ENCODE results near the gene LUZP1. TPM values are rescaled to one million over a fixed set of nuclear protein-coding genes. Genes with fewer than 3 reads are reported as not detected.

LUZP1 gene
- total and polyA plus RNA-seq, 4 donors, result 5.9 to 42.1 (median 23.7) TPM

GRCh38 chr1:23062271-23062670 is 106.4 kb downstream of the LUZP1 start:
- H3K27me3 ChIP-seq (ENCODE audit: control insufficient read depth in 1 of 2, insufficient read depth in 2 of 2, low read length in 1 of 2), result no peaks in the 10 kb centered on the region
- intact Hi-C loops (cut with DNase I), result no loop called here
- no peak overlapping the region for H3K27ac ChIP-seq (ENCODE audit: low read depth in 1 of 2, low read length in 2 of 2)
- H3K36me3 ChIP-seq (ENCODE audit: control insufficient read depth in 1 of 2, insufficient read depth in 2 of 2, low read length in 1 of 2), result peaks cover 1 to 2% of the 10 kb centered on the region in 2 donors
- no peaks in the 10 kb centered on the region for H3K9me3 ChIP-seq (ENCODE audit: control insufficient read depth, low read length)
- no peak overlapping the region for H3K4me3 ChIP-seq (ENCODE audit: low read length in 2 of 2)
- DNase-seq (no peak), ATAC-seq (ENCODE audit: low FRiP score) (no peak)
- no peaks in the 10 kb centered on the region for H3K4me1 ChIP-seq (ENCODE audit: control insufficient read depth in 1 of 2, insufficient read depth in 2 of 2, low read length in 2 of 2)
- 60 to 63% methylated on average over 2 of the region's 2 CpGs for WGBS, 2 donors

GRCh38 chr1:23057301-23057700 is 111.4 kb downstream of the LUZP1 start:
- H3K9me3 ChIP-seq (ENCODE audit: control insufficient read depth, low read length), result no peaks in the 10 kb centered on the region
- no peaks in the 10 kb centered on the region for H3K4me1 ChIP-seq (ENCODE audit: control insufficient read depth in 1 of 2, insufficient read depth in 2 of 2, low read length in 2 of 2)
- intact Hi-C loops (cut with DNase I), result no loop called here
- 85 to 87% methylated on average over 5 of the region's 5 CpGs for WGBS, 2 donors
- no peaks in the 10 kb centered on the region for H3K27me3 ChIP-seq (ENCODE audit: control insufficient read depth in 1 of 2, insufficient read depth in 2 of 2, low read length in 1 of 2)
- ATAC-seq (ENCODE audit: low FRiP score) (no peak), DNase-seq (no peak)
- no peak overlapping the region for H3K4me3 ChIP-seq (ENCODE audit: low read length in 2 of 2)
- peaks cover 2% of the 10 kb centered on the region in 2 donors for H3K36me3 ChIP-seq (ENCODE audit: control insufficient read depth in 1 of 2, insufficient read depth in 2 of 2, low read length in 1 of 2)
- H3K27ac ChIP-seq (ENCODE audit: low read depth in 1 of 2, low read length in 2 of 2), result no peak overlapping the region

- H3K9me3 ChIP-seq (ENCODE audit: control insufficient read depth, low read length), result no peaks in the 10 kb centered on the region
- H3K4me1 ChIP-seq (ENCODE audit: control insufficient read depth in 1 of 2, insufficient read depth in 2 of 2, low read length in 2 of 2), result peaks cover 0 to 1% of the 10 kb centered on the region in 2 donors
- intact Hi-C loops (cut with DNase I), result no loop called here
- no peak for DNase-seq
- H3K4me3 ChIP-seq (ENCODE audit: low read length in 2 of 2), result no peak overlapping the region
- 72 to 80% methylated on average over 4 of the region's 4 CpGs for WGBS, 2 donors
- H3K27me3 ChIP-seq (ENCODE audit: control insufficient read depth in 1 of 2, insufficient read depth in 2 of 2, low read length in 1 of 2), result no peaks in the 10 kb centered on the region
- ATAC-seq (ENCODE audit: low FRiP score), result no peak
- no peaks in the 10 kb centered on the region for H3K36me3 ChIP-seq (ENCODE audit: control insufficient read depth in 1 of 2, insufficient read depth in 2 of 2, low read length in 1 of 2)
- no peak overlapping the region for H3K27ac ChIP-seq (ENCODE audit: low read depth in 1 of 2, low read length in 2 of 2)
Measured at GRCh38 chr1:23051290-23051909, 117.3 kb downstream of the LUZP1 start.

GRCh38 chr1:23050201-23050600 is 118.5 kb downstream of the LUZP1 start:
- intact Hi-C loops (cut with DNase I), result no loop called here
- no peak for ATAC-seq (ENCODE audit: low FRiP score)
- 93% methylated on average over 7 of the region's 7 CpGs for WGBS, 2 donors

DNA sequence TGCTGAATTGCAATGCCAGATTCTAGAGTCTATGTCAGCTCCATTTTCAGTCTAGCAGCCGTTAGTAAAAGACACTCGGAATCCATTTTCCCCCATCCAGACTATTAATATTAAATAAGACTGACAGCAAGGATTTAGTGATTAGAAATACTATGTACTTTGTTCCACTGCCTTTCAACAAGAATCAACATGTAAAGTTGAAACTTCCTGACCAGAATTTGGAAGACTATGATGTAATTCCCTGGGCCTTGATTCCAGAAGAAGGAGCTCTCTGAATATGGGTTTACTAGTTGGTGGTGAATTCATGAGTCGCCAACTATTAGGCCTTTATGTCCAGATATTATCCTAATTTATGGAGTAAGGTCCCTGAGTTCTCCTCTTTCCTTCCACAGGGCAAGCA is 124.6 kb downstream of the LUZP1 start:
- H3K9me3 ChIP-seq (ENCODE audit: control insufficient read depth, low read length), result no peaks in the 10 kb centered on the region
- DNase-seq (no peak), ATAC-seq (ENCODE audit: low FRiP score) (no peak)
- H3K4me3 ChIP-seq (ENCODE audit: low read length in 2 of 2), result no peak overlapping the region
- H3K27me3 ChIP-seq (ENCODE audit: control insufficient read depth in 1 of 2, insufficient read depth in 2 of 2, low read length in 1 of 2), result no peaks in the 10 kb centered on the region
- H3K27ac ChIP-seq (ENCODE audit: low read depth in 1 of 2, low read length in 2 of 2), result no peak overlapping the region
- H3K36me3 ChIP-seq (ENCODE audit: control insufficient read depth in 1 of 2, insufficient read depth in 2 of 2, low read length in 1 of 2), result no peaks in the 10 kb centered on the region
- peaks cover 0 to 3% of the 10 kb centered on the region in 2 donors for H3K4me1 ChIP-seq (ENCODE audit: control insufficient read depth in 1 of 2, insufficient read depth in 2 of 2, low read length in 2 of 2)
- intact Hi-C loops (cut with DNase I), result no loop called here
- WGBS, 2 donors, result 75 to 83% methylated on average over 3 of the region's 3 CpGs

More at GRCh38 chr1:23050201-23050600, 118.5 kb downstream of the LUZP1 start:
- Histone ChIP-seq H3K27ac (ENCODE audit: low read depth in 1 of 2, low read length in 2 of 2) (no peak overlapping the region), H3K9me3 (ENCODE audit: control insufficient read depth, low read length) (no peaks in the 10 kb centered on the region), H3K4me3 (ENCODE audit: low read length in 2 of 2) (no peak overlapping the region), H3K36me3 (ENCODE audit: control insufficient read depth in 1 of 2, insufficient read depth in 2 of 2, low read length in 1 of 2) (no peaks in the 10 kb centered on the region), H3K27me3 (ENCODE audit: control insufficient read depth in 1 of 2, insufficient read depth in 2 of 2, low read length in 1 of 2) (no peaks in the 10 kb centered on the region), H3K4me1 (ENCODE audit: control insufficient read depth in 1 of 2, insufficient read depth in 2 of 2, low read length in 2 of 2) (peaks cover 0 to 1% of the 10 kb centered on the region in 2 donors)
- no peak for DNase-seq

DNA sequence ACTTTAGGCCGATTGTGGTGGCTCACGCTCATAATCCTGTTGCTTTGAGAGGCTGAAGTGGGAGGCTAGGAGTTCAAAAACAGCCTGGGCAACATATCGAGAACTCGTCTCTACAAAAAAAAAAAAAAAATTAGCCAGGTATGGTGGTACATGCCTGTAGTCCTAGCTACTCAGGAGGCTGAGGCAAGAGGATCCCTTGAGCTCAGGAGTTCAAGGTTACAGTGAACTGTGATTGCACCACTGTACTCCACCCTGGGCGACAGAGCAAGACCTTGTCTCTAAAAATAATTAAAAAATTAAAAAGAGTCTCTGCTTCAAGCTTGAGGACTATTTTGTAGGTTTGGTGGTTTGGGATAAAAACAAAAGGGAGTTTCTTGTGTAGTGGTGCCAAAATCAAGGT is 128.1 kb downstream of the LUZP1 start:
- H3K27ac ChIP-seq (ENCODE audit: low read depth in 1 of 2, low read length in 2 of 2), result no peak overlapping the region
- no peaks in the 10 kb centered on the region for H3K9me3 ChIP-seq (ENCODE audit: control insufficient read depth, low read length)
- H3K27me3 ChIP-seq (ENCODE audit: control insufficient read depth in 1 of 2, insufficient read depth in 2 of 2, low read length in 1 of 2), result no peaks in the 10 kb centered on the region
- no peak for DNase-seq
- intact Hi-C loops (cut with DNase I), result no loop called here
- WGBS, 2 donors, result 97 to 98% methylated on average over 5 of the region's 5 CpGs
- ATAC-seq (ENCODE audit: low FRiP score), result no peak
- H3K4me3 ChIP-seq (ENCODE audit: low read length in 2 of 2), result no peak overlapping the region
- H3K4me1 ChIP-seq (ENCODE audit: control insufficient read depth in 1 of 2, insufficient read depth in 2 of 2, low read length in 2 of 2), result peaks cover 1 to 3% of the 10 kb centered on the region in 2 donors
- no peaks in the 10 kb centered on the region for H3K36me3 ChIP-seq (ENCODE audit: control insufficient read depth in 1 of 2, insufficient read depth in 2 of 2, low read length in 1 of 2)

DNA sequence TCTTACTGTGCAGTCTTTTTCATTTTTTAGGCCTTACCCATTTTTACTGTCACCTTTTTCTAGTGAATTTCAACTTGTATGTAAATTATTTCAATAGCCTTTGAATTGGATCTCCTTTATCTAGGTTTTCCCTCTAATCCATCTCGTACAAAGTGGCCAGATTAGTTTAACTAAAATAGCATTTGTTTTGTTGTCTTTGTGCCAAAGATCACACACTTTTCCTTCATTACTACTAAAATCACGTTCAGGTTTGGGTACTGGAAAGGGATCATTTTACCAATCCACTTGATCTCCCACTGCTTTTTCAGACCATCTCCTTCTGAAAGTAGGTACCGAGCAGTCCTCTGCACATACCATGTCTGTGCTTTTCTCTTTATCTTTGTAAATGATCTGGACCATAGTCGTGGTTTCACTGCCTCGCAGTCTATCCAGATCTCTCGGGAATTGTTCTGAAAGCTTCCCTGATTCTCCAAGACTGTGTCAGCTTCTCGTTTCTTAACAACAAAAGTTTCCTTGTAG is 129.3 kb downstream of the LUZP1 start:
- Histone ChIP-seq H3K36me3 (ENCODE audit: control insufficient read depth in 1 of 2, insufficient read depth in 2 of 2, low read length in 1 of 2) (no peaks in the 10 kb centered on the region), H3K4me1 (ENCODE audit: control insufficient read depth in 1 of 2, insufficient read depth in 2 of 2, low read length in 2 of 2) (peaks cover 1 to 3% of the 10 kb centered on the region in 2 donors), H3K4me3 (ENCODE audit: low read length in 2 of 2) (no peak overlapping the region), H3K27ac (ENCODE audit: low read depth in 1 of 2, low read length in 2 of 2) (no peak overlapping the region), H3K27me3 (ENCODE audit: control insufficient read depth in 1 of 2, insufficient read depth in 2 of 2, low read length in 1 of 2) (no peaks in the 10 kb centered on the region), H3K9me3 (ENCODE audit: control insufficient read depth, low read length) (no peaks in the 10 kb centered on the region)
- intact Hi-C loops (cut with DNase I), result no loop called here
- no peak for ATAC-seq (ENCODE audit: low FRiP score)
- WGBS, 2 donors, result 18 to 26% methylated on average over 7 of the region's 7 CpGs
- no peak for DNase-seq

GRCh38 chr1:23037081-23037740 is 131.4 kb downstream of the LUZP1 start:
- intact Hi-C loops (cut with DNase I), result no loop called here
- 89 to 95% methylated on average over 4 of the region's 4 CpGs for WGBS, 2 donors

More at GRCh38 chr1:23037081-23037740, 131.4 kb downstream of the LUZP1 start:
- Histone ChIP-seq H3K27ac (ENCODE audit: low read depth in 1 of 2, low read length in 2 of 2) (no peak overlapping the region), H3K4me1 (ENCODE audit: control insufficient read depth in 1 of 2, insufficient read depth in 2 of 2, low read length in 2 of 2) (peaks cover 1 to 3% of the 10 kb centered on the region in 2 donors), H3K27me3 (ENCODE audit: control insufficient read depth in 1 of 2, insufficient read depth in 2 of 2, low read length in 1 of 2) (no peaks in the 10 kb centered on the region), H3K4me3 (ENCODE audit: low read length in 2 of 2) (no peak overlapping the region), H3K36me3 (ENCODE audit: control insufficient read depth in 1 of 2, insufficient read depth in 2 of 2, low read length in 1 of 2) (no peaks in the 10 kb centered on the region), H3K9me3 (ENCODE audit: control insufficient read depth, low read length) (no peaks in the 10 kb centered on the region)
- no peak for DNase-seq
- ATAC-seq (ENCODE audit: low FRiP score), result no peak
